GM23338 (cell line): ENCODE data around the gene LRRN4.

Experiments used
- CREB1 ChIP-seq: fragments of 250-450 bp; sonication (Bioruptor Pico); IDR thresholded peaks from 2 replicates; pipeline ENCODE4 v1.5.0; 2020; ENCODE audit warnings: low read depth, mild to moderate bottlenecking, moderate library complexity
- EZH2 ChIP-seq: fragments of 200-600 bp; sonication (generic); IDR thresholded peaks from one replicate; pipeline ENCODE4 v1.8.0; 2017; ENCODE audit warnings: antibody characterized with exemption, mild to moderate bottlenecking, low read depth; ENCODE audit not compliant: unreplicated experiment
- EZH2phosphoT487 ChIP-seq: fragments of 200-600 bp; sonication (generic); IDR thresholded peaks from one replicate; pipeline ENCODE4 v1.8.1; 2018; ENCODE audit warnings: antibody characterized with exemption; ENCODE audit not compliant: unreplicated experiment
- JUNB ChIP-seq: IDR thresholded peaks from one replicate; pipeline ENCODE4 v1.6.1; 2016; ENCODE audit warnings: antibody characterized with exemption; ENCODE audit not compliant: unreplicated experiment
- NANOG ChIP-seq: IDR thresholded peaks from 2 replicates; pipeline ENCODE4 v1.6.1; 2016; ENCODE audit warnings: antibody characterized with exemption, borderline replicate concordance
- POLR2AphosphoS5 ChIP-seq: IDR thresholded peaks from 2 replicates; pipeline ENCODE4 v1.6.1; 2016; ENCODE audit warnings: antibody characterized with exemption, low read depth
- STAT1 ChIP-seq: IDR thresholded peaks from one replicate; pipeline ENCODE4 v1.6.1; 2016; ENCODE audit warnings: antibody characterized with exemption; ENCODE audit not compliant: unreplicated experiment
- ZNF114 ChIP-seq: fragments of 250-450 bp; sonication (Bioruptor Pico); IDR thresholded peaks from 2 replicates; pipeline ENCODE4 v1.5.0; 2020; ENCODE audit warnings: mild to moderate bottlenecking, moderate library complexity
- ZNF331 ChIP-seq: fragments of 250-450 bp; sonication (Bioruptor Pico); IDR thresholded peaks from 2 replicates; pipeline ENCODE4 v1.5.0; 2020; ENCODE audit warnings: low read depth, mild to moderate bottlenecking, moderate library complexity
- TF ChIP-seq, protein P1 (sequence below), 2 experiments: fragments of 200-600 bp in 1 of 2; sonication (generic) in 1 of 2; conservative IDR thresholded peaks; 2 replicates each; pipeline versions ENCODE4 v1.5.1 to v1.6.1; 2016 to 2017; ENCODE audit warnings: antibody characterized with exemption in 2 of 2, low read depth in 2 of 2, mild to moderate bottlenecking in 2 of 2, moderate library complexity in 1 of 2
- TF ChIP-seq, protein P2 (sequence below): IDR thresholded peaks from one replicate; pipeline ENCODE4 v1.6.1; 2018; ENCODE audit warnings: antibody characterized with exemption; ENCODE audit not compliant: unreplicated experiment
- TF ChIP-seq, protein P3 (sequence below): IDR thresholded peaks from 2 replicates; pipeline ENCODE4 v1.6.1; 2016; ENCODE audit warnings: antibody characterized with exemption

DNA sequence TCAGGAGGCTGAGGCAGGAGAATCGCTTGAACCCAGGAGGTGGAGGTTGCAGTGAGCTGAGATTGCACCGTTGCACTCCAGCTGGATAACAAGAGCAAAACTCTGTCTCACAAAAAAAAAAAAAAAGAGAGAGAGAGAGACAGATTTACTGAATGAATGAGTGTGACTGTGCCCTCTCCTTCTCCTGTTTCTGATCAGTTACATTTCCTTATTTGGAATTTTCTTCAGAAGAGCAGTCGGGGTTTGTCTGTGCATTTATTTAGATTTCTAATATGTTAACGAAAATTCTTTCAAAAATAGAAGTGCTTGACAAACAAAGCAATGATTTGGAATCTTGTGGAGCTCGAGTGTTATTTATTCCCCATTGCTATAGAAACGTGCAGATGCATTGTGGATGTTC lies 6.4 kb upstream of the LRRN4 start:
- TF ChIP-seq EZH2 = no peak
- TF ChIP-seq POLR2AphosphoS5 = no peak
- TF ChIP-seq EZH2phosphoT487 = no peak
- no peak for TF ChIP-seq JUNB
- TF ChIP-seq, protein P1, sequence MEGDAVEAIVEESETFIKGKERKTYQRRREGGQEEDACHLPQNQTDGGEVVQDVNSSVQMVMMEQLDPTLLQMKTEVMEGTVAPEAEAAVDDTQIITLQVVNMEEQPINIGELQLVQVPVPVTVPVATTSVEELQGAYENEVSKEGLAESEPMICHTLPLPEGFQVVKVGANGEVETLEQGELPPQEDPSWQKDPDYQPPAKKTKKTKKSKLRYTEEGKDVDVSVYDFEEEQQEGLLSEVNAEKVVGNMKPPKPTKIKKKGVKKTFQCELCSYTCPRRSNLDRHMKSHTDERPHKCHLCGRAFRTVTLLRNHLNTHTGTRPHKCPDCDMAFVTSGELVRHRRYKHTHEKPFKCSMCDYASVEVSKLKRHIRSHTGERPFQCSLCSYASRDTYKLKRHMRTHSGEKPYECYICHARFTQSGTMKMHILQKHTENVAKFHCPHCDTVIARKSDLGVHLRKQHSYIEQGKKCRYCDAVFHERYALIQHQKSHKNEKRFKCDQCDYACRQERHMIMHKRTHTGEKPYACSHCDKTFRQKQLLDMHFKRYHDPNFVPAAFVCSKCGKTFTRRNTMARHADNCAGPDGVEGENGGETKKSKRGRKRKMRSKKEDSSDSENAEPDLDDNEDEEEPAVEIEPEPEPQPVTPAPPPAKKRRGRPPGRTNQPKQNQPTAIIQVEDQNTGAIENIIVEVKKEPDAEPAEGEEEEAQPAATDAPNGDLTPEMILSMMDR (conservative IDR thresholded peaks at IDR 0.05; ENCODE audit: low read depth in 2 of 2) = no peak
- TF ChIP-seq, protein P2, sequence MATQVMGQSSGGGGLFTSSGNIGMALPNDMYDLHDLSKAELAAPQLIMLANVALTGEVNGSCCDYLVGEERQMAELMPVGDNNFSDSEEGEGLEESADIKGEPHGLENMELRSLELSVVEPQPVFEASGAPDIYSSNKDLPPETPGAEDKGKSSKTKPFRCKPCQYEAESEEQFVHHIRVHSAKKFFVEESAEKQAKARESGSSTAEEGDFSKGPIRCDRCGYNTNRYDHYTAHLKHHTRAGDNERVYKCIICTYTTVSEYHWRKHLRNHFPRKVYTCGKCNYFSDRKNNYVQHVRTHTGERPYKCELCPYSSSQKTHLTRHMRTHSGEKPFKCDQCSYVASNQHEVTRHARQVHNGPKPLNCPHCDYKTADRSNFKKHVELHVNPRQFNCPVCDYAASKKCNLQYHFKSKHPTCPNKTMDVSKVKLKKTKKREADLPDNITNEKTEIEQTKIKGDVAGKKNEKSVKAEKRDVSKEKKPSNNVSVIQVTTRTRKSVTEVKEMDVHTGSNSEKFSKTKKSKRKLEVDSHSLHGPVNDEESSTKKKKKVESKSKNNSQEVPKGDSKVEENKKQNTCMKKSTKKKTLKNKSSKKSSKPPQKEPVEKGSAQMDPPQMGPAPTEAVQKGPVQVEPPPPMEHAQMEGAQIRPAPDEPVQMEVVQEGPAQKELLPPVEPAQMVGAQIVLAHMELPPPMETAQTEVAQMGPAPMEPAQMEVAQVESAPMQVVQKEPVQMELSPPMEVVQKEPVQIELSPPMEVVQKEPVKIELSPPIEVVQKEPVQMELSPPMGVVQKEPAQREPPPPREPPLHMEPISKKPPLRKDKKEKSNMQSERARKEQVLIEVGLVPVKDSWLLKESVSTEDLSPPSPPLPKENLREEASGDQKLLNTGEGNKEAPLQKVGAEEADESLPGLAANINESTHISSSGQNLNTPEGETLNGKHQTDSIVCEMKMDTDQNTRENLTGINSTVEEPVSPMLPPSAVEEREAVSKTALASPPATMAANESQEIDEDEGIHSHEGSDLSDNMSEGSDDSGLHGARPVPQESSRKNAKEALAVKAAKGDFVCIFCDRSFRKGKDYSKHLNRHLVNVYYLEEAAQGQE = no peak
- TF ChIP-seq CREB1 = no peak
- no peak for TF ChIP-seq NANOG
- no peak for TF ChIP-seq ZNF114 (CRISPR knock-in tag)
- TF ChIP-seq, protein P3, sequence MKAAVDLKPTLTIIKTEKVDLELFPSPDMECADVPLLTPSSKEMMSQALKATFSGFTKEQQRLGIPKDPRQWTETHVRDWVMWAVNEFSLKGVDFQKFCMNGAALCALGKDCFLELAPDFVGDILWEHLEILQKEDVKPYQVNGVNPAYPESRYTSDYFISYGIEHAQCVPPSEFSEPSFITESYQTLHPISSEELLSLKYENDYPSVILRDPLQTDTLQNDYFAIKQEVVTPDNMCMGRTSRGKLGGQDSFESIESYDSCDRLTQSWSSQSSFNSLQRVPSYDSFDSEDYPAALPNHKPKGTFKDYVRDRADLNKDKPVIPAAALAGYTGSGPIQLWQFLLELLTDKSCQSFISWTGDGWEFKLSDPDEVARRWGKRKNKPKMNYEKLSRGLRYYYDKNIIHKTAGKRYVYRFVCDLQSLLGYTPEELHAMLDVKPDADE = no peak
- TF ChIP-seq STAT1 = no peak
- no peak for TF ChIP-seq ZNF331 (CRISPR knock-in tag)
